NCI-H1105 (cell line): ENCODE measurements around the gene DMBX1.

Experiments
- DNase-seq: peaks from one replicate; lab custom pipeline; 2025; lab: John Stamatoyannopoulos, UW

The DMBX1 gene

DNA sequence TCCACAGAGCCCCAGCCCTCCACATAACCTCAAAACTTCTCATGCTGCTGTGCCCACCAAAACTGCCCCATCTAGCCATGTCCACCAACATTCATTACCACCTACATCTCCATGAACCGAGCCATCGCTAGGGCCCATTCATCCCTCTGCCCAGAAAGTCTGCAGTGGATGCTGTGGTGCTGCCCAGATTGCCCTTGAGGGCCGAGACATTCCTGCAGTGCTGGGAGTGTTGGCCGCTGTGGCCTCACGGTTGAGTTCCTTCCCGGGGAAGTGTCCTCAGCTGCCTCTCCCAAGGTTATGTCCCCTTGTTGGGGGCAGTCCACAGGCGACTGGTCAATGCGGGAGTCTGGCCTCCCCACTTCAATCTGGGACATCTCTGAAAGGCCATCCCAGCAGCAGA is 30.3 kb upstream of the DMBX1 start:
- DNase-seq, result no peak

- no peak for DNase-seq
These were observed 28.4 kb upstream of the DMBX1 start for GRCh38 chr1:46461017-46461808.

GRCh38 chr1:46461809-46462448 is 27.7 kb upstream of the DMBX1 start:
- no peak for DNase-seq

DNA sequence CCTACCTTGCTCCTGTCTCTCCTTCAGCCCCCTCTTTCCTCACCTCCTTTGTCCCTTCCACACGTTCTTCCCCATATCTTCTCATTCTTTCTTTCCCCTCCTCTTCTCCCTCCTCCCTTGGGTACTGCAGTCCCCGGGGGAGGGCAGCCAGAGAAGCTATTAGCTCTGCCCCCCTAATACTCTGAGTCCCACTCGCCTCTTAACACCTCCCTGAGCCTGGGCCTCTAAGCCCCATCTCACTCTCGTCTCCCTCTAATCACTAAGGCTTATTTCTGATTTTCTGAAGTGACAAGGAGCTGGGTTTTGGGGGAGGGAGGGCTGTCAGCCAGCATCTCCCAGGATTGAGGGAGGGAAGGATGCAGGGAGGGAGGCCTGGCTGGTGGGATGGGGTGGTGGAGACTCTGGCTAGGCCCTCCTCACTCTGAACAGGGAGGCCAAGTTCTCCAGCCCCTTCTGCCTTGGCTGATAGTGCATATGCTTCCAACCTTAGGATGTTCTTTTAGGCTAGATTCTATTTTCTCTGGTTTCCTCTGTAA is 25.6 kb upstream of the DMBX1 start:
- DNase-seq, result no peak

GRCh38 chr1:46464915-46465314 is 24.7 kb upstream of the DMBX1 start:
- no peak for DNase-seq

- no peak for DNase-seq
These were observed 23.6 kb upstream of the DMBX1 start for GRCh38 chr1:46465981-46466476.

GRCh38 chr1:46466477-46467182 is 23.0 kb upstream of the DMBX1 start:
- peak; percentile 17 for DNase-seq

DNA sequence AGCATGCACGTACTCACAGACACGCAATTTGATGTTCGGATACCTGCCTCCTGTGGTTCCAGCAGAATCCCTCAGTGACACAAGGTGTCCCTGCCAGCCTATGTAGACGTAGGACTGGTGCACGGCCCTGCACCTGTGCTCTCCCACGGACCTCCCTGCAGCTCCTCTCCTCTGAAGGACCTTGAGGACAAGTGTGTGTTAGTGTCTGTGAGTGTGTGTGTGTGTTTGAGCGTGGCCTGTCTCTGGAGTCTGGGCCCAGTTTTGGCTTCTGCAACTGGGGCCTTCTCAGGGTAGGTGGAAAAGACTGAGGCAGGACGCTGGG is 22.5 kb upstream of the DMBX1 start:
- no peak for DNase-seq

- no peak for DNase-seq
These were observed 19.8 kb upstream of the DMBX1 start for GRCh38 chr1:46469881-46470280.

- DNase-seq, result no peak
These were observed 17.7 kb upstream of the DMBX1 start for GRCh38 chr1:46471848-46472492.

DNA sequence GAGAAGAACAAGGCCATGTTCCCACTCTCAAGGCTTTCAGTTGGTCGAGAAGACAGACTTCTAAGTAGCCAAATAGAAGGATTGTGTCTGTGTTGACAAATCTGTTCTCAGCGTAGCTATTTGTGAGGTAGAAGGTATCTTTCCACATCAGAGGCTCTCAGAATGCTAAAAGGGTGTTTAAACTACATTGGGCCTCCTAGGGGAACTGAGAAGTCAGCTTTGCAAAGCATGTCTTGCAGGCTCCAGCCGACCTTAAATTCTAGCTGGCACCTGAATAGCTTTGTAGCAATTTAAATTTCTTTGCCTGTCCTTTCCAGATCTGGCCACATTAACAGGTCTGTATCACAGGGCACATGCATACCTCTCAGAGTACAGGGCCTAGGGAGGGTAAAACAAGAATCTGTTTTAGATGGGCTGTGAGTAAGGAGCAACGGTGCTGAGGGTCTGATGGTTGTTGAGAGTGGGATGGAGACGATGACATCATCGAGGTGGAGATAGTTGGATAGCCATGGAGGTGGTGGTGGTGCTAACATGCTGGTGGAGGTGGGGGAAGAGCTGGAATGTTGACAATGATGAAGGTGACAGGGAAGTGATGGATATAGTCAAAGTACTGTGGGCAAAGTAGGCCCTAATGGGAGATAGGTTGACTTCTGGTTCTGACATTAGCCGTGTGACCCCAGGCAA is 17.0 kb upstream of the DMBX1 start:
- DNase-seq, result no peak

- no peak for DNase-seq
These were observed 15.6 kb upstream of the DMBX1 start for GRCh38 chr1:46473991-46474390.

GRCh38 chr1:46474570-46474969 is 15.1 kb upstream of the DMBX1 start:
- DNase-seq, result no peak

DNA sequence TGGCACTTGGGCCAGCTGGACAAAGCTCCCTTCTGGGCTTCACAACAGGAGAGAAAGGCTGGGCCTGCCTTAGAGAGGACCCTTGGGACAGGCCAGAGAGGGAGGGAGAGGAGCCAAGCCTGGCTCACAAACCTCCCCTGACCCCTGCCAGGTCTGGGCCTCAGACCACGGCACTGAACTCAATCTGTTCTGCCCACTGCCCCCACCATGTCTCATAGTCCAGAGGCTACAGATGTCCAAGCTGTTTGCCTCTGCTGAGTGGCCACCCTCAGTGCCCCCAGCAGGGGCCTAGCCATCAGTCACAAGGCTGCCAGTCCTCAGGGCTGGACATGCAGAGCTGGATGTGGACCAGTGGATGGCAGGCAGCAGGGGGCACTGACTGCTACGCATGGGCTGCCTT is 13.0 kb upstream of the DMBX1 start:
- no peak for DNase-seq

GRCh38 chr1:46477153-46477929 is 12.3 kb upstream of the DMBX1 start:
- DNase-seq, result peak; percentile 64

DNA sequence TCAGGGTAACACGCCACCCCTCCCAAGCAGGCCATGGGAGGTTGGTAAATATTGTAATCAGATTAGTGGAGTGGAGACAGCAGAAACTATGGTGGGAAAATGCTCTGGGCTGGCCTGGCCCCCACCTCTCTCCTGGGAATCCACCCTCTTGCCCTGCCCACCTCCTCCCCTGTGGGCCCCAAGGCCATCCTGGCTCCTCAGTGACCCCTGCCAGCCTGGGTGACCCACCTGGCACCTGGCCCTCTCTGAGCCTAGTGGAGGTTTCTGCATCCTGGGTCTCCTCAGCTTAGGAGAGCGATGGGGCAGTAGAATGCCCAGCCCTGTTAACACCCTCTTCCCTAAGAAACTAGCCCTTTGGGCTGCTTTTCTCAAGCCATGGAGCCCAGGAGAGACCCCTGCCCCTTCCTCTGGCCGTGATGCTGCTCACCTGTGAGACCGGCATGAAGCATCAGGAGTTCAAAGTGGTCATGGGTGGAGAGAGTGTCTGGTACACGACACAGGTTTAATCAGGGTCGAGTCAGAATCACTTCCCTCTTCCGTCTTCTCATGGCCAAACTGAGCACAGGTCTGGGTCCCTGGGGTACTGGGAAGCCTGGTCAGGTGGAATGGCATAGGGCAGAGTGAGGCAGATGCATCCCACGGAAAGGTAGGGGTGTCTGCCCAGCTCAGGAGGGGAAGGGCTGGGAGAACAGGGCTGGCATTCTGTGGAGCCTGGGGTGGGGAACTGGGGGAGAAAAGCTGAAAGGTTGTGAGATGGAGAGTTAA is 10.7 kb upstream of the DMBX1 start:
- no peak for DNase-seq

- no peak for DNase-seq
These were observed 9.8 kb upstream of the DMBX1 start for GRCh38 chr1:46479744-46480350.

DNA sequence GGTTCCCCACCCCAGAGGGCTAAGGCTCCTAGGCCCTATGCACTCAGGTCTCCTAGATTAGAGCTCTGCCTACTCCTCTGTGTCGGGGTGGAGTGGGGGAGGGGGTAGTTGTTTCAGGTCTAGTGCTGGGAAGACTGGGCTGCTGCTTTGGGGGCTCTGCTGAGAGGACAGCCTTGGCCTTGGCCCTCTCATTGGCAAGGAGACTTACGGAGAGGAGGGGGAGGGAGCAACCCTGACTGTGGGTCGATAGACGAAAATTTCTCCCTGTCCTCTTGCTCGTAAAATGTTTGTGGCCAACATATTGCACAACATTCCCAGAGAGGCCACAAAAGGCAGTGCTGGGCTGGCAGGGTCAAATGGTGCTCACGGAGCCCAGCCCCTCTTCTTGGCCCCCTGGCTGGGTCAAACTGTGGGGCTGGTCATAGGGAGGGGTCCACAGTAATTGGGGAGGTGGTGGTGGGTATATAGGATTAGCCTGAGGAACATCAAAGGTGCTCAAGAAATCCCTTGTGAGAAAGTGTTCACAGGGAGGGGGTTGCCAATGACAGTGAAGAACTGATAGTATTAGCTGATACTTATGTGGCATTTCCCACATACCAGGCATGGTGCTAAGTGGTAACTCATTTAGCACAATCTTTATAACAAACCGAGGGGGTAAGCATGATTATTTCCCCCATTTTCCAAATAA is 8.5 kb upstream of the DMBX1 start:
- no peak for DNase-seq

GRCh38 chr1:46481961-46482360 is 7.7 kb upstream of the DMBX1 start:
- DNase-seq, result no peak
